ENCODE results near the gene RCBTB1.
"Not testable (repeated sequence)": the region's sequence is repeated elsewhere in the genome, so short reads cannot be mapped to it uniquely, and the experiment has no call there.

Gene RCBTB1

GRCh38 chr13:49616676-49617065 is 31.3 kb upstream of the RCBTB1 start:
- Histone ChIP-seq H3K9ac (ENCODE audit: low read length) (no peak overlapping the region), H3K4me3 (ENCODE audit: low read length) (no peak overlapping the region), H3K36me3 (ENCODE audit: control insufficient read depth, insufficient read depth, low read length) (no peaks in the 10 kb centered on the region), H3K4me1 (ENCODE audit: control insufficient read depth, insufficient read depth, low read length) (peaks cover 4% of the 10 kb centered on the region), H3K27ac (ENCODE audit: low read depth, low read length) (no peak overlapping the region), H3K27me3 (ENCODE audit: control insufficient read depth, insufficient read depth, low read length) (peaks cover 2% of the 10 kb centered on the region)

- Histone ChIP-seq H3K4me3 (ENCODE audit: low read length) (no peak overlapping the region), H3K4me1 (ENCODE audit: control insufficient read depth, insufficient read depth, low read length) (peaks cover 4% of the 10 kb centered on the region), H3K27ac (ENCODE audit: low read depth, low read length) (no peak overlapping the region), H3K9ac (ENCODE audit: low read length) (no peak overlapping the region), H3K27me3 (ENCODE audit: control insufficient read depth, insufficient read depth, low read length) (peaks cover 2% of the 10 kb centered on the region), H3K36me3 (ENCODE audit: control insufficient read depth, insufficient read depth, low read length) (no peaks in the 10 kb centered on the region)
These were observed 30.7 kb upstream of the RCBTB1 start for GRCh38 chr13:49615836-49616675.

DNA sequence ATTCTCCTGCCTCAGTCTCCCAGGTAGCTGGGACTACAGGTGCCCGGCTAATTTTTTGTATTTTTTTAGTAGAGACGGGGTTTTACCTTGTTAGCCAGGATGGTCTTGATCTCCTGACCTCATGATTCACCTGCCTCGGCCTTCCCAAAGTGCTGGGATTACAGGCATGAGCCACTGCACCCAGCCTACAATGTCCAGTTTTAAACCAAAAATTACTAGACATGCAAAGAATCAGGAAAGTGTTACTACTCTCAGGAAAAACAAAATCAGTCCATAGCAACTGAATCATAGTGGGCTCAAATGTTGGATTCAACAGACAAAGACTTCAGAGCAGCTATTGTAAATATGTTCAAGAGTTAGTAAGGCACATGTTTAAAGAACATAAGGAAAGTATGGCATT is 26.7 kb upstream of the RCBTB1 start:
- not testable (repeated sequence) for H3K36me3 ChIP-seq (ENCODE audit: control insufficient read depth, insufficient read depth, low read length); H3K27me3 ChIP-seq (ENCODE audit: control insufficient read depth, insufficient read depth, low read length); H3K27ac ChIP-seq (ENCODE audit: low read depth, low read length); H3K9ac ChIP-seq (ENCODE audit: low read length); H3K4me1 ChIP-seq (ENCODE audit: control insufficient read depth, insufficient read depth, low read length); H3K4me3 ChIP-seq (ENCODE audit: low read length)

DNA sequence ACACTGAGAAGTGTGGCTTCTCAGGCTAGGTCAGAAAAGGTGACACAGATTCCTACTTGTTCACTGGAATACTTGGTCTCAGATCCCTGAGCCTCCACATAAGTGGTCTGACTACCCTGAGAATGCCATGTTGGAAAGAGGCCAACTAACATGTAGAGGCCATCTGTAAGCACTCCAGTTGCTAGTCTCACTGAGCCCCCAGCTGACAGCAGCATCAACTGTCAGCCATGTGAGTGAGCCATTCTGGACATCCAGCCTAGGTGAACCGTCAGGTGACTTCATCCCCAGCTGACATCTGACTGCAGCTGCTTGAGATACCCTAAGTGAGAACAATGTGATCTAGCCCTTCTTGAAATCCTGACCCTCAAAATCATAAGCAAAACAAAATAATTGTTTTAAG is 24.8 kb upstream of the RCBTB1 start:
- Histone ChIP-seq H3K27me3 (ENCODE audit: control insufficient read depth, insufficient read depth, low read length) (no peaks in the 10 kb centered on the region), H3K4me1 (ENCODE audit: control insufficient read depth, insufficient read depth, low read length) (no peaks in the 10 kb centered on the region), H3K4me3 (ENCODE audit: low read length) (no peak overlapping the region), H3K36me3 (ENCODE audit: control insufficient read depth, insufficient read depth, low read length) (no peaks in the 10 kb centered on the region), H3K9ac (ENCODE audit: low read length) (no peak overlapping the region), H3K27ac (ENCODE audit: low read depth, low read length) (no peak overlapping the region)

DNA sequence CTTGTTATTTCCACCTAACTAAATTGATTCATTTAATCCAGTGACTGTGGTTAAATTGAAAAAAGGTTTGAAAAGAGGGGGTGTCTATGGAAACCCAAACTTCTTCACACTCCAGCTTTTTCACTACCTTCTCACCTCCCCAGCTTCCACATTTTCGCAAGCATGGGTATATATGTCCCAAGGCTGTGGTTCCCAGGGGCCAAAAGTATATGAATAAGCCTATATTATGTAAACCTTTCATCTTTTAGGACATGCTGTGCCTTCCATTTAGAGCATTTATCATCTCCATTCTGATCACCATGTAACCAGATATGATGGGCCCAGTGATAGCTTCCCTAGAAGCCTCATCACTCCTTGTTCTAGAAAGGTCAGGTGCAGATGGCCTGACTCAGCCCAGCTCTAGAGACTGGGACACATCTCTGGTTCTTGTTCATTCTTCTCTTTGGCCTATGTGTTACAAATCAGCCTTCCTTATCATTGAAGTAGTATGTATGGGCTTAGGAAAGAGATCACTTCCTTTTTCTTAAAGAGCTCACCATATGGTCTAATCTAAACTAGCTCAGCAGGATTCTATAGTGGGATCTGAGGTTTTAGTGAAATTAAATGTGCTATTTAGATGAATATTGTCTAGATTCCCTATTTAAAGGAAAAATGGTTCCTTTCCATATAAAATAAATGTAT is 23.4 kb upstream of the RCBTB1 start:
- Histone ChIP-seq H3K27me3 (ENCODE audit: control insufficient read depth, insufficient read depth, low read length) (no peaks in the 10 kb centered on the region), H3K9ac (ENCODE audit: low read length) (no peak overlapping the region), H3K4me3 (ENCODE audit: low read length) (no peak overlapping the region), H3K27ac (ENCODE audit: low read depth, low read length) (no peak overlapping the region), H3K36me3 (ENCODE audit: control insufficient read depth, insufficient read depth, low read length) (no peaks in the 10 kb centered on the region), H3K4me1 (ENCODE audit: control insufficient read depth, insufficient read depth, low read length) (no peaks in the 10 kb centered on the region)

DNA sequence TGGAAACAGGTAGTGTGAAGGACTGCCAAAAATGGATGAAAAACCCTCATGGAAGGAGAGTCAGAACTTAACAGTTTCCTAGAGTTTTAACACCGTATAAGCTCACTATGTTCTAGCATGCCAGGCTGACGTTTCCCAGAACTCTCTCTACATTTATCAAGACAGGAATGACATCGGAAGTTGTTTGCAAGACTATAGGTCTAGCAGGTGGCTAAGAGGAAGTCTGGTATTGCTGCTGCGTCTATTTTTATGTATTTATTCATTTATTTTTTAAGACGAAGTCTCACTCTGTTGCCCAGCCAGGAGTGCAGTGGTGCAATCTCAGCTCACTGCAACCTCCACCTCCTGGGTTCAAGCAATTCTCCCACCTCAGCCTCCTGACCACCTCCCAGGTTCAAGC is 22.4 kb upstream of the RCBTB1 start:
- Histone ChIP-seq H3K4me3 (ENCODE audit: low read length) (no peak overlapping the region), H3K9ac (ENCODE audit: low read length) (no peak overlapping the region), H3K36me3 (ENCODE audit: control insufficient read depth, insufficient read depth, low read length) (no peaks in the 10 kb centered on the region), H3K27ac (ENCODE audit: low read depth, low read length) (no peak overlapping the region), H3K27me3 (ENCODE audit: control insufficient read depth, insufficient read depth, low read length) (no peaks in the 10 kb centered on the region), H3K4me1 (ENCODE audit: control insufficient read depth, insufficient read depth, low read length) (no peaks in the 10 kb centered on the region)

DNA sequence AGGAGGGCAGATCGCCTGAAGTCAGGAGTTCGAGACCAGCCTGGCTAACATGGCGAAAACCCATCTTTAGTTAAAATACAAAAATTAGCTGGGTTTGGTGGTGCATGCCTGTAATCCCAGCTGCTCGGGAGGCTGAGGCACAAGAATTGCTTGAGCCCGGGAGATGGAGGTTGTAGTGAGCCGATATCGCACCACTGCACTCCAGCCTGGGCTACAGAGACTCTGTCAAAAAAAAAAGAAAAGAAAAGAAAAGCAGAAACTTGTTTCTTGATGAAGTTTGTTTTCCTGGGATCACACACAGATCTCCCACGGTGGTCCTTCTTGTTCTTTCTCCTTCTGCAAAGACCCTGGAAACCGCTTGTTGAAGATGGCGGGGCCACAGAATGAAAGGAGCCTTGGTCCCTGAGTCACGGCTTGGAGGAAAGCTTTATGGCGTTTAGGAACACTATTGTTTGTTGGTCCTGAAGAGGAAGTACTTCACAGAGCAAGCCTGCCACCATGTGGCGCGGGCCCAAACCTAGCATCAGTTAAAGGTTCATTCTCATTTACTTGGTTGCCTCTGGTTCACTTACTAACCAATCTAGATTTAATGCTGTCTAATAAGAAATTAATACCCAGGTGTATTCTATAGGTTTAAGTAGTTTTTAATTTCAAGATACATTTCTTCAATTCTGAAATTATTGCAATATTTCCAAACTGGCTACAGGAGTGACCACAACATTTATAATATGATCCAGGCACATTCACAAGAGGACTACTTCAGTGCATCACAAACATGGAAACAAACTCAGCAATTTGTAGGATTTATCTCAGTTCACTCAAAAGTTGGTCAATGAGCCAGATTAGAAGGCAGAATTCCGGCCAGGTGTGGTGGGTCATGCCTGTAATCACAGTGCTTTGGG is 21.6 kb upstream of the RCBTB1 start:
- Histone ChIP-seq H3K36me3 (ENCODE audit: control insufficient read depth, insufficient read depth, low read length) (no peaks in the 10 kb centered on the region), H3K4me1 (ENCODE audit: control insufficient read depth, insufficient read depth, low read length) (no peaks in the 10 kb centered on the region), H3K9ac (ENCODE audit: low read length) (no peak overlapping the region), H3K27ac (ENCODE audit: low read depth, low read length) (no peak overlapping the region), H3K27me3 (ENCODE audit: control insufficient read depth, insufficient read depth, low read length) (no peaks in the 10 kb centered on the region), H3K4me3 (ENCODE audit: low read length) (peak overlapping the region; percentile 34)

DNA sequence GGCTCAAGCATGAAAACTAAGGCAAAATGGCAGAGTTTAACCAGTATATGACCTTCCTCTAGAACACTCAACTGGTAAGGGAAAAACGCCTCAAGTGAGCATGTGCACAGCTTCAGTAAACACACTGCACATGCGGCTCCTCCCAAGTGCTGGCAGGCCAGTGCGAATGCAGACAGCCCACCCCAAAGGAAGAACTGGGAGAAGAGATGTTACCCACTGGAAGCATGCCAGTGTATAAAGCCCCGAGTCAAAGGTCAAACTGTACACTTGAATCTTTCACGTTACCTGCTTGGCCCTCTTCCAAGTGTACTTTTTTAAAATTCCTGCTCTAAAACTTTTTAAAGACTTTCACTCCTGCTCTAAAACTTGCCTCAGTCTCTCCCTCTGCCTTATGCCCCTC is 19.2 kb upstream of the RCBTB1 start:
- no peaks in the 10 kb centered on the region for H3K36me3 ChIP-seq (ENCODE audit: control insufficient read depth, insufficient read depth, low read length)
- H3K4me3 ChIP-seq (ENCODE audit: low read length), result no peak overlapping the region
- H3K9ac ChIP-seq (ENCODE audit: low read length), result no peak overlapping the region
- no peaks in the 10 kb centered on the region for H3K27me3 ChIP-seq (ENCODE audit: control insufficient read depth, insufficient read depth, low read length)
- no peaks in the 10 kb centered on the region for H3K4me1 ChIP-seq (ENCODE audit: control insufficient read depth, insufficient read depth, low read length)
- H3K27ac ChIP-seq (ENCODE audit: low read depth, low read length), result no peak overlapping the region

GRCh38 chr13:49602615-49603014 is 17.3 kb upstream of the RCBTB1 start:
- H3K4me1 ChIP-seq (ENCODE audit: control insufficient read depth, insufficient read depth, low read length); H3K4me3 ChIP-seq (ENCODE audit: low read length); H3K36me3 ChIP-seq (ENCODE audit: control insufficient read depth, insufficient read depth, low read length); H3K27ac ChIP-seq (ENCODE audit: low read depth, low read length); H3K27me3 ChIP-seq (ENCODE audit: control insufficient read depth, insufficient read depth, low read length); H3K9ac ChIP-seq (ENCODE audit: low read length): not testable (repeated sequence)

GRCh38 chr13:49602005-49602404 is 16.6 kb upstream of the RCBTB1 start:
- Histone ChIP-seq H3K4me3 (ENCODE audit: low read length) (no peak overlapping the region), H3K27ac (ENCODE audit: low read depth, low read length) (no peak overlapping the region)

DNA sequence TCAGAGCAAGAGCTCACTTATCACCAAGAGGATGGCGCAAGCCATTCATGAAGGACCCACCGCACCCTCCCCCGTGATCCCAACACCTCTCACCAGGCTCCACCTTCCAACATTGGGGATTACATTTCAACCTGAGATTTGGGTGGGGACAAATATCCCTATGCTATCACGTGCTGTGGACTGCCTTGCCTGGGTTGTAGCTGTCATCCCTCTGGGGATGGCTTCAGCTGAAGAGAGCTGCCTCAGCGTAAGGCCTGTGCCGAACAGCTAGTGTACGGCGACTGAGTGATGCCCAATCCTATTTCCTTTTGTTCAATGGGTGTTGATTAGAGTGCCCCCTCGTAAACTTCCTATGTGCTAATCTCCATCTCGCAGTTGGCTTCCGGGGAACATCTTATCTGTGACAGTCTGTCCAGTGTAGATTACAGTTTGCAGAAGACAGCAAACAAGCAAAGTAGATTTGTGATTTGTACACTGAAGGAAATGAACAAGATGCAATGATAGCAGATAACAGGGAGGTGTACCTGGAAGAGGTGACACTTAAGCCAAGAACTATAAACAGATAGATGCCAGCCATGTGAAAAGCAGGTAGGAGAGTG is 11.8 kb upstream of the RCBTB1 start:
- no peak overlapping the region for H3K4me3 ChIP-seq (ENCODE audit: low read length)
- no peak overlapping the region for H3K27ac ChIP-seq (ENCODE audit: low read depth, low read length)
- no peaks in the 10 kb centered on the region for H3K36me3 ChIP-seq (ENCODE audit: control insufficient read depth, insufficient read depth, low read length)
- H3K27me3 ChIP-seq (ENCODE audit: control insufficient read depth, insufficient read depth, low read length), result no peaks in the 10 kb centered on the region
- no peaks in the 10 kb centered on the region for H3K4me1 ChIP-seq (ENCODE audit: control insufficient read depth, insufficient read depth, low read length)
- no peak overlapping the region for H3K9ac ChIP-seq (ENCODE audit: low read length)

More at GRCh38 chr13:49602005-49602404, 16.6 kb upstream of the RCBTB1 start:
- Histone ChIP-seq H3K4me1 (ENCODE audit: control insufficient read depth, insufficient read depth, low read length) (no peaks in the 10 kb centered on the region), H3K9ac (ENCODE audit: low read length) (no peak overlapping the region), H3K36me3 (ENCODE audit: control insufficient read depth, insufficient read depth, low read length) (no peaks in the 10 kb centered on the region), H3K27me3 (ENCODE audit: control insufficient read depth, insufficient read depth, low read length) (no peaks in the 10 kb centered on the region)

- Histone ChIP-seq H3K4me1 (ENCODE audit: control insufficient read depth, insufficient read depth, low read length) (no peaks in the 10 kb centered on the region), H3K36me3 (ENCODE audit: control insufficient read depth, insufficient read depth, low read length) (no peaks in the 10 kb centered on the region), H3K27me3 (ENCODE audit: control insufficient read depth, insufficient read depth, low read length) (no peaks in the 10 kb centered on the region), H3K4me3 (ENCODE audit: low read length) (no peak overlapping the region), H3K27ac (ENCODE audit: low read depth, low read length) (no peak overlapping the region), H3K9ac (ENCODE audit: low read length) (no peak overlapping the region)
These were observed 10.9 kb upstream of the RCBTB1 start for GRCh38 chr13:49596221-49596620.
